Stimulated activated naive CD8-positive, alpha-beta T cell treated with anti-CD3 and anti-CD28 coated beads, Interleukin-15, amount 100 ng/mL, for 72 hours (primary cell): ENCODE results near the gene TPD52L1.
"Not testable (repeated sequence)": the region's sequence is repeated elsewhere in the genome, so short reads cannot be mapped to it uniquely, and the experiment has no call there.

Experiments
- ATAC-seq: fragments of 150-1000 bp; cut with Tn5 transposase; 2 replicates; pipeline ENCODE4 v1.10.0; 2021; ENCODE audit warnings: mild to moderate bottlenecking, moderate library complexity
- DNase-seq, 2 donors: peaks; one replicate each; pipeline ENCODE4 v3.0.0; 2021 to 2022
- H3K27ac Mint-ChIP-seq, 2 donors: one replicate each; pipeline ENCODE4 v1.8.0; 2022; ENCODE audit warnings: mild to moderate bottlenecking in 2 of 2, mixed read lengths in 2 of 2, moderate library complexity in 2 of 2
- H3K27me3 Mint-ChIP-seq: one replicate; pipeline ENCODE4 v1.8.0; 2022; ENCODE audit warnings: mixed read lengths
- H3K4me1 Mint-ChIP-seq: one replicate; pipeline ENCODE4 v1.8.0; 2022; ENCODE audit warnings: mild to moderate bottlenecking, mixed read lengths
- H3K4me3 Mint-ChIP-seq, 2 donors: one replicate each; pipeline ENCODE4 v1.8.0; 2022; ENCODE audit warnings: mild to moderate bottlenecking in 2 of 2, mixed read lengths in 2 of 2, moderate library complexity in 1 of 2
- H3K9me3 Mint-ChIP-seq, 2 donors: one replicate each; pipeline ENCODE4 v1.8.0; 2022; ENCODE audit warnings: mixed read lengths in 2 of 2

The TPD52L1 gene

GRCh38 chr6:125157725-125158124, 4.2 kb downstream of the TPD52L1 start:
- Mint-ChIP-seq H3K4me1 (peaks cover 11% of the 10 kb centered on the region), H3K27me3 (peaks cover 38% of the 10 kb centered on the region), H3K4me3 (no peak overlapping the region), H3K27ac (no peak overlapping the region), H3K9me3 (no peaks in the 10 kb centered on the region)
- ATAC-seq (no peak), DNase-seq (no peak)

- DNase-seq, H3K27ac Mint-ChIP-seq, H3K9me3 Mint-ChIP-seq, ATAC-seq, H3K27me3 Mint-ChIP-seq, H3K4me1 Mint-ChIP-seq, H3K4me3 Mint-ChIP-seq: not testable (repeated sequence)
Measured at GRCh38 chr6:125163339-125163738, 9.8 kb downstream of the TPD52L1 start.

- no peaks in the 10 kb centered on the region for H3K4me1 Mint-ChIP-seq
- H3K9me3 Mint-ChIP-seq = no peaks in the 10 kb centered on the region
- H3K27ac Mint-ChIP-seq = no peak overlapping the region
- H3K4me3 Mint-ChIP-seq = no peak overlapping the region
- no peak for ATAC-seq
- no peaks in the 10 kb centered on the region for H3K27me3 Mint-ChIP-seq
- no peak for DNase-seq
Measured at GRCh38 chr6:125163811-125164210, 10.2 kb downstream of the TPD52L1 start.

GRCh38 chr6:125164696-125165095, 11.1 kb downstream of the TPD52L1 start:
- no peak for DNase-seq
- Mint-ChIP-seq H3K27ac (no peak overlapping the region), H3K4me3 (no peak overlapping the region), H3K9me3 (peaks cover 6 to 8% of the 10 kb centered on the region in 2 donors), H3K27me3 (peaks cover 9% of the 10 kb centered on the region), H3K4me1 (no peaks in the 10 kb centered on the region)
- ATAC-seq = no peak

GRCh38 chr6:125165256-125165655, 11.7 kb downstream of the TPD52L1 start:
- ATAC-seq (no peak), DNase-seq (no peak)
- Mint-ChIP-seq H3K4me1 (no peaks in the 10 kb centered on the region), H3K27me3 (peaks cover 11% of the 10 kb centered on the region), H3K4me3 (no peak overlapping the region), H3K9me3 (peaks cover 7 to 12% of the 10 kb centered on the region in 2 donors), H3K27ac (no peak overlapping the region)

- no peak overlapping the region for H3K4me3 Mint-ChIP-seq
- ATAC-seq (no peak), DNase-seq (no peak)
- peaks cover 7 to 12% of the 10 kb centered on the region in 2 donors for H3K9me3 Mint-ChIP-seq
- H3K27ac Mint-ChIP-seq = no peak overlapping the region
- peaks cover 11% of the 10 kb centered on the region for H3K27me3 Mint-ChIP-seq
- no peaks in the 10 kb centered on the region for H3K4me1 Mint-ChIP-seq
Measured at GRCh38 chr6:125165776-125166175, 12.2 kb downstream of the TPD52L1 start.

GRCh38 chr6:125166711-125167110, 13.1 kb downstream of the TPD52L1 start:
- DNase-seq = no peak
- Mint-ChIP-seq H3K4me3 (no peak overlapping the region), H3K4me1 (no peaks in the 10 kb centered on the region), H3K27me3 (peaks cover 11% of the 10 kb centered on the region), H3K9me3 (peaks cover 7 to 12% of the 10 kb centered on the region in 2 donors), H3K27ac (no peak overlapping the region)
- no peak for ATAC-seq

GRCh38 chr6:125167579-125167978, 14.0 kb downstream of the TPD52L1 start:
- peaks cover 7 to 12% of the 10 kb centered on the region in 2 donors for H3K9me3 Mint-ChIP-seq
- ATAC-seq = no peak
- no peak overlapping the region for H3K27ac Mint-ChIP-seq
- no peaks in the 10 kb centered on the region for H3K4me1 Mint-ChIP-seq
- peaks cover 11% of the 10 kb centered on the region for H3K27me3 Mint-ChIP-seq
- H3K4me3 Mint-ChIP-seq = no peak overlapping the region
- DNase-seq = no peak

- ATAC-seq (no peak), DNase-seq (no peak)
- H3K4me1 Mint-ChIP-seq = no peaks in the 10 kb centered on the region
- no peak overlapping the region for H3K4me3 Mint-ChIP-seq
- H3K27me3 Mint-ChIP-seq = peaks cover 18% of the 10 kb centered on the region
- peaks cover 7 to 12% of the 10 kb centered on the region in 2 donors for H3K9me3 Mint-ChIP-seq
- H3K27ac Mint-ChIP-seq = peak overlapping the region in 1 of 2 donors; percentile 15
Measured at GRCh38 chr6:125169058-125169457, 15.5 kb downstream of the TPD52L1 start.

GRCh38 chr6:125169522-125169921, 15.9 kb downstream of the TPD52L1 start:
- Mint-ChIP-seq H3K27ac (peak overlapping the region in 1 of 2 donors; percentile 8), H3K4me3 (no peak overlapping the region), H3K27me3 (peaks cover 18% of the 10 kb centered on the region), H3K4me1 (no peaks in the 10 kb centered on the region), H3K9me3 (peaks cover 7 to 12% of the 10 kb centered on the region in 2 donors)
- DNase-seq = no peak
- no peak for ATAC-seq

GRCh38 chr6:125170376-125170775, 16.8 kb downstream of the TPD52L1 start:
- H3K4me1 Mint-ChIP-seq = no peaks in the 10 kb centered on the region
- H3K9me3 Mint-ChIP-seq = peaks cover 7 to 12% of the 10 kb centered on the region in 2 donors
- ATAC-seq = peak; percentile 43
- peaks cover 21% of the 10 kb centered on the region for H3K27me3 Mint-ChIP-seq
- DNase-seq = no peak
- H3K4me3 Mint-ChIP-seq = no peak overlapping the region
- no peak overlapping the region for H3K27ac Mint-ChIP-seq

- Mint-ChIP-seq H3K4me1 (no peaks in the 10 kb centered on the region), H3K4me3 (no peak overlapping the region), H3K9me3 (peaks cover 7 to 12% of the 10 kb centered on the region in 2 donors), H3K27ac (no peak overlapping the region), H3K27me3 (peaks cover 29% of the 10 kb centered on the region)
- DNase-seq = no peak
- no peak for ATAC-seq
Measured at GRCh38 chr6:125173341-125174095, 19.9 kb downstream of the TPD52L1 start.

GRCh38 chr6:125174626-125175025, 21.1 kb downstream of the TPD52L1 start:
- Mint-ChIP-seq H3K27ac (no peak overlapping the region), H3K27me3 (peaks cover 21% of the 10 kb centered on the region), H3K4me3 (no peak overlapping the region), H3K4me1 (no peaks in the 10 kb centered on the region), H3K9me3 (peaks cover 2 to 4% of the 10 kb centered on the region in 2 donors)
- DNase-seq = no peak
- no peak for ATAC-seq

GRCh38 chr6:125175466-125176048, 22.0 kb downstream of the TPD52L1 start:
- Mint-ChIP-seq H3K4me3 (no peak overlapping the region), H3K9me3 (no peaks in the 10 kb centered on the region), H3K4me1 (no peaks in the 10 kb centered on the region), H3K27me3 (peaks cover 18% of the 10 kb centered on the region), H3K27ac (no peak overlapping the region)
- no peak for ATAC-seq
- no peak for DNase-seq

- H3K4me1 Mint-ChIP-seq = no peaks in the 10 kb centered on the region
- H3K4me3 Mint-ChIP-seq = no peak overlapping the region
- ATAC-seq (no peak), DNase-seq (no peak)
- H3K9me3 Mint-ChIP-seq = no peaks in the 10 kb centered on the region
- no peak overlapping the region for H3K27ac Mint-ChIP-seq
- H3K27me3 Mint-ChIP-seq = no peaks in the 10 kb centered on the region
Measured at GRCh38 chr6:125182237-125183008, 28.9 kb downstream of the TPD52L1 start.

- Mint-ChIP-seq H3K4me3 (no peak overlapping the region), H3K27ac (no peak overlapping the region), H3K27me3 (no peaks in the 10 kb centered on the region), H3K9me3 (no peaks in the 10 kb centered on the region), H3K4me1 (no peaks in the 10 kb centered on the region)
- DNase-seq (no peak), ATAC-seq (no peak)
Measured at GRCh38 chr6:125183391-125183790, 29.8 kb downstream of the TPD52L1 start.
